H1 (cell line): ENCODE measurements around the gene PIGC. TPM values are rescaled to one million over a fixed set of nuclear protein-coding genes. Genes with fewer than 3 reads are reported as not detected.
"Not testable (repeated sequence)": the region's sequence is repeated elsewhere in the genome, so short reads cannot be mapped to it uniquely, and the experiment has no call there.

Experiments used
- CTCF ChIA-PET: fragments of 300-600 bp; sonication (Branson Sonifier 250); formaldehyde crosslinking; loops from one replicate; lab custom pipeline; 2021; ENCODE audit not compliant: partially characterized antibody; lab: Charles Lee
- POLR2A ChIA-PET: fragments of 300-600 bp; sonication (Branson Sonifier 250); formaldehyde crosslinking; loops from one replicate; lab custom pipeline; 2021; ENCODE audit warnings: inconsistent platforms; ENCODE audit not compliant: partially characterized antibody; lab: Charles Lee
- DNase-seq, 2 experiments: peaks; one replicate each; pipeline versions ENCODE4 v3.0.0 to v3.0.0-alpha.2; 2010 to 2022; ENCODE audit warnings: low spot score in 2 of 2, low read depth in 1 of 2, mixed read lengths in 1 of 2
- FAIRE-seq: peaks from 2 replicates; lab custom pipeline; 2011; peaks lifted over from hg19 to GRCh38; lab: Jason Lieb, UNC
- H2AFZ ChIP-seq: 2 replicates; pipeline ENCODE4 v1.8.1; 2012; ENCODE audit warnings: low read length, inconsistent platforms
- H2AK5ac ChIP-seq: 2 replicates; pipeline ENCODE4 v1.6.1; 2013; ENCODE audit warnings: low read depth, low read length
- H2BK120ac ChIP-seq: replicated peaks from 2 replicates; pipeline ENCODE3; 2013; ENCODE audit warnings: low read depth, low read length, inconsistent platforms
- H2BK12ac ChIP-seq: 2 replicates; pipeline ENCODE4 v1.6.1; 2013; ENCODE audit warnings: low read depth, low read length
- H2BK15ac ChIP-seq: 2 replicates; pipeline ENCODE4 v1.6.1; 2013; ENCODE audit warnings: low read length
- H2BK20ac ChIP-seq: 2 replicates; pipeline ENCODE4 v1.6.1; 2013; ENCODE audit warnings: low read length
- H2BK5ac ChIP-seq: 2 replicates; pipeline ENCODE4 v1.6.1; 2013; ENCODE audit warnings: low read depth, low read length
- H3K14ac ChIP-seq: 2 replicates; pipeline ENCODE4 v1.6.1; 2013; ENCODE audit warnings: inconsistent platforms; ENCODE audit not compliant: insufficient read length
- H3K18ac ChIP-seq: 2 replicates; pipeline ENCODE4 v1.6.1; 2013; ENCODE audit warnings: low read length; ENCODE audit errors: extremely low read depth
- H3K23ac ChIP-seq: 2 replicates; pipeline ENCODE4 v1.6.1; 2013; ENCODE audit warnings: inconsistent platforms; ENCODE audit not compliant: insufficient read length
- H3K23me2 ChIP-seq: 2 replicates; pipeline ENCODE4 v1.6.1; 2013; ENCODE audit warnings: low read depth, low read length
- H3K27ac ChIP-seq: 2 replicates; pipeline ENCODE4 v1.6.1; 2011; ENCODE audit warnings: low read depth, low read length, inconsistent platforms
- H3K27me3 ChIP-seq, 4 experiments: replicated peaks in 1 of 4; 1 replicate in 1 of 4; 2 replicates in 3 of 4; pipeline versions ENCODE4 v1.6.1 to v1.8.1; 2011 to 2013; ENCODE audit warnings: low read length in 3 of 4, mild to moderate bottlenecking in 3 of 4, inconsistent platforms in 2 of 4, mixed read lengths in 2 of 4, moderate library complexity in 1 of 4; ENCODE audit not compliant: control insufficient read depth in 3 of 4, insufficient read depth in 3 of 4; ENCODE audit errors: extremely low read depth in 1 of 4
- H3K36me3 ChIP-seq, 4 experiments: 2 replicates each; pipeline versions ENCODE4 v1.6.1 to v1.8.1; 2011 to 2013; ENCODE audit warnings: mild to moderate bottlenecking in 4 of 4, low read length in 3 of 4, moderate library complexity in 2 of 4, control low read depth in 1 of 4, inconsistent platforms in 1 of 4; ENCODE audit not compliant: insufficient read depth in 4 of 4, control insufficient read depth in 2 of 4
- H3K4ac ChIP-seq: replicated peaks from 2 replicates; pipeline ENCODE3; 2013; ENCODE audit warnings: low read length, low read depth, mixed read lengths, inconsistent platforms; ENCODE audit not compliant: insufficient read length
- H3K4me1 ChIP-seq, 4 experiments: replicated peaks in 1 of 4; 1 replicate in 1 of 4; 2 replicates in 3 of 4; pipeline versions ENCODE4 v1.6.1 to v1.8.1; 2011 to 2013; ENCODE audit warnings: low read length in 3 of 4, inconsistent platforms in 2 of 4, mixed read lengths in 1 of 4; ENCODE audit not compliant: insufficient read depth in 4 of 4, control insufficient read depth in 3 of 4
- H3K4me2 ChIP-seq, 2 experiments: 2 replicates each; pipeline versions ENCODE4 v1.6.1 to v1.8.1; 2011 to 2013; ENCODE audit warnings: low read depth in 2 of 2, low read length in 2 of 2, control low read depth in 1 of 2, inconsistent platforms in 1 of 2, mild to moderate bottlenecking in 1 of 2; ENCODE audit not compliant: insufficient read depth in 1 of 2
- H3K4me3 ChIP-seq, 4 experiments: fragments of 200-600, 300-600 bp in 1 of 4; sonication (generic), shearing (Covaris generic), sonication (Bioruptor Twin) in 1 of 4; 2 replicates each; pipeline versions ENCODE4 v1.5.1 to v1.8.1; 2011 to 2016; ENCODE audit warnings: low read length in 4 of 4, low read depth in 3 of 4, control low read depth in 2 of 4, inconsistent platforms in 2 of 4, mild to moderate bottlenecking in 2 of 4, mixed read lengths in 1 of 4, moderate library complexity in 1 of 4; ENCODE audit not compliant: insufficient read depth in 2 of 4; ENCODE audit errors: extremely low read depth in 1 of 4
- H3K56ac ChIP-seq: replicated peaks from 2 replicates; pipeline ENCODE3; 2013; ENCODE audit warnings: low read depth, mild to moderate bottlenecking, mixed read lengths, low read length, inconsistent platforms; ENCODE audit not compliant: insufficient read length
- H3K79me1 ChIP-seq: 2 replicates; pipeline ENCODE4 v1.6.1; 2013; ENCODE audit warnings: low read depth, low read length, control low read depth
- H3K79me2 ChIP-seq, 2 experiments: 2 replicates each; pipeline versions ENCODE4 v1.6.1 to v1.8.1; 2012 to 2013; ENCODE audit warnings: low read length in 2 of 2, mild to moderate bottlenecking in 2 of 2, inconsistent platforms in 1 of 2; ENCODE audit not compliant: insufficient read depth in 2 of 2, control insufficient read depth in 1 of 2
- H3K9ac ChIP-seq, 4 experiments: replicated peaks in 1 of 4; 1 replicate in 1 of 4; 2 replicates in 3 of 4; pipeline versions ENCODE4 v1.6.1 to v1.8.1; 2011 to 2013; ENCODE audit warnings: low read depth in 3 of 4, low read length in 3 of 4, control low read depth in 2 of 4, mild to moderate bottlenecking in 2 of 4, moderate library complexity in 2 of 4, inconsistent platforms in 1 of 4; ENCODE audit errors: extremely low read depth in 1 of 4
- H3K9me3 ChIP-seq, 2 experiments: 2 replicates each; pipeline versions ENCODE4 v1.6.1 to v1.8.1; 2012 to 2013; ENCODE audit warnings: mild to moderate bottlenecking in 2 of 2, moderate library complexity in 2 of 2, control low read depth in 1 of 2, inconsistent platforms in 1 of 2, low read depth in 1 of 2, low read length in 1 of 2, mixed read lengths in 1 of 2; ENCODE audit not compliant: insufficient read depth in 2 of 2
- H4K20me1 ChIP-seq, 2 experiments: replicated peaks in 1 of 2; 2 replicates each; pipeline versions ENCODE3 to v1.8.1; 2011 to 2013; ENCODE audit warnings: inconsistent platforms in 2 of 2, low read length in 2 of 2, mild to moderate bottlenecking in 1 of 2; ENCODE audit not compliant: insufficient read depth in 2 of 2, control insufficient read depth in 1 of 2
- H4K5ac ChIP-seq: 2 replicates; pipeline ENCODE4 v1.6.1; 2013; ENCODE audit warnings: low read length, low read depth, mixed read lengths, inconsistent platforms; ENCODE audit not compliant: insufficient read length
- H4K8ac ChIP-seq: 2 replicates; pipeline ENCODE4 v1.8.0; 2013; ENCODE audit warnings: mild to moderate bottlenecking, moderate library complexity, low read length, inconsistent platforms; ENCODE audit not compliant: insufficient read depth; ENCODE audit errors: extremely low read depth
- H4K91ac ChIP-seq: replicated peaks from 2 replicates; pipeline ENCODE3; 2013; ENCODE audit warnings: low read length, mixed read lengths, inconsistent platforms; ENCODE audit not compliant: insufficient read length
- WGBS, 2 experiments: shearing (Covaris generic) in 1 of 2; methylation state at CpG; one replicate each; pipeline versions ENCODE4 v1.1.6 to v1.1.7; 2013 to 2015; ENCODE audit warnings: low lambda C conversion rate in 2 of 2, mixed read lengths in 2 of 2, inconsistent platforms in 1 of 2, low coverage in 1 of 2, missing lambda C conversion rate in 1 of 2; ENCODE audit not compliant: insufficient replicate concordance in 2 of 2, insufficient coverage in 1 of 2, insufficient read length in 1 of 2; ENCODE audit errors: extremely low coverage in 1 of 2, missing lambda C conversion rate in 1 of 2; 5-methylcytosine and 5-hydroxymethylcytosine counted together
- polyA plus RNA-seq, 7 experiments: library from polyadenylated mRNA; depleted of rRNA in 3 of 7; stranded (reverse) in 5 of 7; unstranded in 2 of 7; fragments of >200 nt in 5 of 7; fragments of 200-250 nt in 2 of 7; gene quantifications; 1 replicate in 5 of 7; 2 replicates in 1 of 7; 4 replicates in 1 of 7; pipeline versions ENCODE4 v1.2.1 to v1.2.3, GENCODE V29; 2011 to 2013; ENCODE audit warnings: missing spikeins in 2 of 7, mixed read lengths in 2 of 7
- total RNA-seq: library from RNA; stranded (reverse); fragmentation: NEBNext Ultra II Directional; extraction: Animal tissue kit (Norgen Biotek cat#: 25700); gene quantifications from 2 replicates; pipeline ENCODE4 v1.2.1, GENCODE V29; 2021

Gene PIGC
- total and polyA plus RNA-seq, 2 of the 8 experiments (the other 6 are each of a cell fraction or from before 2014, with no cell fraction given), result 21.0 to 39.3 TPM

- H2BK15ac ChIP-seq, H3K9ac ChIP-seq, FAIRE-seq, H4K8ac ChIP-seq, H3K4me2 ChIP-seq, H3K4me3 ChIP-seq, H3K79me1 ChIP-seq, H3K4me1 ChIP-seq, H3K36me3 ChIP-seq, H4K20me1 ChIP-seq, H4K91ac ChIP-seq, H3K4ac ChIP-seq, H3K23me2 ChIP-seq, H3K18ac ChIP-seq, H2BK12ac ChIP-seq, H3K9me3 ChIP-seq, H2AFZ ChIP-seq, H4K5ac ChIP-seq, H2BK20ac ChIP-seq, H2BK5ac ChIP-seq, H2AK5ac ChIP-seq, H3K56ac ChIP-seq, DNase-seq, H3K23ac ChIP-seq, H2BK120ac ChIP-seq, H3K27ac ChIP-seq, H3K79me2 ChIP-seq, H3K27me3 ChIP-seq, H3K14ac ChIP-seq, POLR2A ChIA-PET: not testable (repeated sequence)
- 86% methylated on average over 2 of the region's 3 CpGs; no CpG with 5 or more reads in 1 of the 2 experiments for WGBS, 2 experiments
- CTCF ChIA-PET, result interaction anchor here (1.0 kb wide), 1 partner anchor 636 kb away, joined by 4 read pairs; no protein-coding TSS in a partner anchor
Observed at GRCh38 chr1:172437183-172437582, 6.7 kb downstream of the PIGC start.
